ENCODE results near the gene IL7R.

DNA sequence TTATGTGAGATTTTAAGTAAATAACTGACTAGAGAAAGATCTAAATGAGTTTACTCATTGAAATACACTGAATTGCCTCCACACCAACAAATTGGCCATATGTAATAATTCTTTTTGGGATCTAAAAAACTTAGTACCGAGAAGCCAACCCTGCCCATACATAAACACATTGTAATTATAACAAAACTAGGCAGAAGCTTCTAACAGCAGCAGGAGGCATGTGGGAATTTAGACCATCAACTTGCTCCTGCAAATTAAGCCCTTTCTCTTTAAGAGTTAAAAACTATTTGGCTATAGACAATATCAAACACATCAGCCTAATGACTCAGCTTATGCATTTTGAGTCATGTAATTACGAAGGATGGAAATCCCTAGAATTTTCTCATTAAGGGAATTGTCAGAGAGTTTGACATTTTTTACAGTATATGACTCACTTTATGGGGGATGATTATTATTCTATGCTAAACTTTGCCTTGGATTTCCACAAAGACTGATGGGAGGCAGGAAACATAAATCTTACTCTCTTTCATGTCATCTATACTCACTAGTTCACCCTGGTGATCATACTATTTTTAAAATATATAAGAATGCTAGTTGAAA lies 1.0 kb downstream of the IL7R start:
- no peak for TF ChIP-seq YY1 (IDR thresholded peaks at IDR 0.05; ENCODE audit: low read depth)
- no peak for TF ChIP-seq EP300 (IDR thresholded peaks at IDR 0.05; ENCODE audit: borderline replicate concordance)
- TF ChIP-seq ZBTB7A (IDR thresholded peaks at IDR 0.05; ENCODE audit: low read depth) = no peak
- TF ChIP-seq CEBPB (IDR thresholded peaks at IDR 0.05) = no peak
- no peak for TF ChIP-seq EGR1 (IDR thresholded peaks at IDR 0.05)
- TF ChIP-seq, protein P1, sequence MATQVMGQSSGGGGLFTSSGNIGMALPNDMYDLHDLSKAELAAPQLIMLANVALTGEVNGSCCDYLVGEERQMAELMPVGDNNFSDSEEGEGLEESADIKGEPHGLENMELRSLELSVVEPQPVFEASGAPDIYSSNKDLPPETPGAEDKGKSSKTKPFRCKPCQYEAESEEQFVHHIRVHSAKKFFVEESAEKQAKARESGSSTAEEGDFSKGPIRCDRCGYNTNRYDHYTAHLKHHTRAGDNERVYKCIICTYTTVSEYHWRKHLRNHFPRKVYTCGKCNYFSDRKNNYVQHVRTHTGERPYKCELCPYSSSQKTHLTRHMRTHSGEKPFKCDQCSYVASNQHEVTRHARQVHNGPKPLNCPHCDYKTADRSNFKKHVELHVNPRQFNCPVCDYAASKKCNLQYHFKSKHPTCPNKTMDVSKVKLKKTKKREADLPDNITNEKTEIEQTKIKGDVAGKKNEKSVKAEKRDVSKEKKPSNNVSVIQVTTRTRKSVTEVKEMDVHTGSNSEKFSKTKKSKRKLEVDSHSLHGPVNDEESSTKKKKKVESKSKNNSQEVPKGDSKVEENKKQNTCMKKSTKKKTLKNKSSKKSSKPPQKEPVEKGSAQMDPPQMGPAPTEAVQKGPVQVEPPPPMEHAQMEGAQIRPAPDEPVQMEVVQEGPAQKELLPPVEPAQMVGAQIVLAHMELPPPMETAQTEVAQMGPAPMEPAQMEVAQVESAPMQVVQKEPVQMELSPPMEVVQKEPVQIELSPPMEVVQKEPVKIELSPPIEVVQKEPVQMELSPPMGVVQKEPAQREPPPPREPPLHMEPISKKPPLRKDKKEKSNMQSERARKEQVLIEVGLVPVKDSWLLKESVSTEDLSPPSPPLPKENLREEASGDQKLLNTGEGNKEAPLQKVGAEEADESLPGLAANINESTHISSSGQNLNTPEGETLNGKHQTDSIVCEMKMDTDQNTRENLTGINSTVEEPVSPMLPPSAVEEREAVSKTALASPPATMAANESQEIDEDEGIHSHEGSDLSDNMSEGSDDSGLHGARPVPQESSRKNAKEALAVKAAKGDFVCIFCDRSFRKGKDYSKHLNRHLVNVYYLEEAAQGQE (IDR thresholded peaks at IDR 0.05; ENCODE audit: low read depth) = no peak
- no peak for TF ChIP-seq FOXM1 (IDR thresholded peaks at IDR 0.05; ENCODE audit: borderline replicate concordance, low read depth)
- TF ChIP-seq TAF1 (IDR thresholded peaks at IDR 0.05; ENCODE audit: low read depth) = no peak
- TF ChIP-seq TEAD4 (IDR thresholded peaks at IDR 0.05) = no peak; the same call in 1 of the 2 replicates
- TF ChIP-seq, protein P2, sequence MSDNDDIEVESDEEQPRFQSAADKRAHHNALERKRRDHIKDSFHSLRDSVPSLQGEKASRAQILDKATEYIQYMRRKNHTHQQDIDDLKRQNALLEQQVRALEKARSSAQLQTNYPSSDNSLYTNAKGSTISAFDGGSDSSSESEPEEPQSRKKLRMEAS (IDR thresholded peaks at IDR 0.05) = no peak
- TF ChIP-seq RAD21 (IDR thresholded peaks at IDR 0.05; ENCODE audit: low read depth) = no peak

Measured in Ishikawa (cell line).